Medulla oblongata (tissue), 1 donor: ENCODE measurements around the gene CHAT.

ENCODE experiments used
- DNase-seq: peaks from one replicate; pipeline ENCODE4 v3.0.0-alpha.2; 2015; ENCODE audit errors: extremely low spot score

Gene CHAT

DNA sequence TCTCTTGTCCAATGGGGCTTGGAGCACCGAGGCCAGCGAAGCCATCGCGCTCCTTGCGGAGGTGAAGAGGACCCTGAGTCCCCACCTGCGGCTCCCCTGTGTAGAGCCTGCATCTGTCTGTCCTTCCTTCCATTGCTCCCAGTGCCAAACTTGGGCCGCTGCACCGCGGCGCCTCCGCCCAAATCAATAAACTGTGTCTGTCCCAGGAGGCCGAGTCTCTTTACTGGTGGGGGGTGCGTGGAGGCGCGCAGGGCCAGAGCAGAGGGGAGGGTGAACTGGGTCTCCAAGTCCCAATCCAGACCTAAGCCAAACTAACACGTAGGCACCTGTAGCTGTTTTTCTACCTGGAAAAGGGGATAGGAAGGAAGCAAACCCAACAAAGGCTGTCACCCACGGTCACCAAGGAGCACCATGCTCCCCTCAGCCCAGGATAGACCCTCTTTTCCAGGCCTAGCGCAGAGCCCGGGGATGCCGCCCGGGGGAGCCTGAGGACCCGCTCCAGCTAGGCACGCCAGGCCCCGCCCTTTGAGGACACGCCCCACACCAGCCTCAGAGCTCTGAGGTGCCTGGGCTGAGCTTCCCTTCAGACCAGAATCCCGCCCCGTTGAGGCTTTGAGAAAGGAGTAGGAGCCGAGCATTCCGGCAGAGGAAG is 1.2 kb upstream of the CHAT start:
- no peak for DNase-seq

DNA sequence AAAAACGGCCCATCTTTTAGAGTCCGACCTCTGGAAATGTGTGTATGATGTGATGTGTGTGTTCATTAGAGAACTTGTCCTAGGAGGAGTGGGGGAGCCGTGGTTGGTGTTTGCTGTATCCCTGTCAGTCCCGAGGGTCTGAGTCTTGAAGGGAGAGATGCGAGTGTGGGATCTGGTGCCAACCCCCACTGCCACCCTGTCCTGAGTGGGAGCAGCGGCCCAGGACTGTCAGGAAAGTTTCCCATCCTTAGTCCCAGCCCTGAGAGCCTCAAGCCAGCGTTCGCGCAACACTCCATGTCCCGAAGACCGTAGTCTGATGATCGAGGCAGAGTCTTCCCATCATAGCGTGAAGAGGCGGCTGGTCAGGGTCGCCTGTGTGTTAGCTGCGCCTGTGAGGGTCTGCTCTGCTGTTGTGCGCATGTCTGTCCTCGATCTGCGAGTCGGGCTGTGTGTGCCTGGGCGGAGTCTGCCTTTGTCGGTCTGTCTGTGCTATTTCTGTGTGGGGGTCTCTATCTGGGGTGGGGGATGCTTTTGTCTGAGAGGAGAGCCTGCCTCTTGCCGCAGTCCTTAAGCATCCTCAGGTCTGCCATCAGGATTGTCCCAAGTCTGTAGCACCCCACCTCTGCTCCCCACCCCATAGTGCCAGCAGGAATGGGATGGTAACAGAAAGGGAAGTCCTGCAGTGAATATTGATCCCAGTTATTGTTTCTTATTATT is 514 bp upstream of the CHAT start:
- DNase-seq, result no peak

DNA sequence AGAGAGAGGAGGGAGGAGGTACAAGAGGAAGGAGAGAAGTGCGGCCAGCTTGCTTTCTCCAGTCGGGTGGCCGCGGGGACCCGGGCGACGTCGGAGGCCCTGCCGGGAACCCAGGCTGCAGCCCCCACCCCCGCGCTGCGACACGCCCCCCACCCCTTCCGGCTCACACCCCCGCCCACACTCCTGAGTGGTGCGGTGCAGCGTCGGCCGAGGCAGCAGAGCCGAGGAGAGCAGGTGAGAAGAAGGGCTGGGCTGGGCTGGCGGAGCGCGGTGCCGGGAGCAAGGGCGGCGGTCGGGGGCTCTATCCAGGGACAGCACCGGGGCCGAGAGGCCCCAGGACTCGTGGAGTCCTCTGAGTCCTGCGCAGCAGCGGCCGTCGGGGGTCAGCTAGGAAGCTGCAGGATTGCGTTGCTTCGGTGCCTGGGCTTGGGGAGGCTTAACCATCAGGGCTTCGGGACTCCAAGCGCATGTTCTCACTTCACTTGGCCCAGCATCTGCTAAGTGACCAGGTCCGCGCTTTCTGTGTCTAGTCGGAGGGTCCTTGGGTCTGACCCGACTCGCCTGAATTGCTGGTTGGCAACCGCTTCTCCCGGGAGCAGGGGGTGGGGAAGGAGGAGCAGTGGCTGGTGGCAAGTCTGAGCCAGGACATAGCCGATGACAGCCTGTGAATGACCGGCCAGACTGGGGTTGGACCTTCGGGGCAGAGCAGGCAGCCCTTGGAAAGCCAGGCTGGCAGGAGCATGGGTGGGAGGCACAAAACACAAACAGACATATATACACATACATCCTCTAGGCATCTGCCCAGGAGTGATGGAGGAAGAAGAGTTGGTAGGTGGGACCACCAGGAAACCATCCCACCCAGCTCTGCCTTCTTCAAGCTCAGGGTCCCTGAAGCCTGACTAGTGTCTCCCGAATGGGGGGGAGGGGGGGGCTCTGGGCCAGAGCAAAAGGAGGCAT is 683 bp downstream of the CHAT start:
- DNase-seq, result no peak

DNA sequence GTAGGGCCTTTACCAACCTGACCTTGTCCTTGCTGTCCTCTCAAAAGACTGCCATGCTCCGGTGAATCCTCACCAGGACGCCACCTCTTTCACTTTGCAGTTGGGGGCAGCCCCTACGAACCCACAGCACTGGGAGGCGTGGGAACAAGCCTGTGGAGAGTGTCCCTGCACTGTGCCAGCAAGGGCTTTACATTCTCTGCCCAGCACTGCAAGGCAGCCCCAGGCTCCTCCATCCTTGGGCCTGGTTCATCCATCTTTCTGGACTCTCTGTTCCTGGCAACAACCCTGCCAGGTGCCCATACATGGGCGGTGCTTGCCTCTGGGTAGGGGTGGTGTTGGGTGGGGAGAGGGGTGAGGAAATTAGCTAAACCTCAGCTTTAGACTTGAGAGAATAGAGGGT is 1.4 kb downstream of the CHAT start:
- DNase-seq, result no peak

DNA sequence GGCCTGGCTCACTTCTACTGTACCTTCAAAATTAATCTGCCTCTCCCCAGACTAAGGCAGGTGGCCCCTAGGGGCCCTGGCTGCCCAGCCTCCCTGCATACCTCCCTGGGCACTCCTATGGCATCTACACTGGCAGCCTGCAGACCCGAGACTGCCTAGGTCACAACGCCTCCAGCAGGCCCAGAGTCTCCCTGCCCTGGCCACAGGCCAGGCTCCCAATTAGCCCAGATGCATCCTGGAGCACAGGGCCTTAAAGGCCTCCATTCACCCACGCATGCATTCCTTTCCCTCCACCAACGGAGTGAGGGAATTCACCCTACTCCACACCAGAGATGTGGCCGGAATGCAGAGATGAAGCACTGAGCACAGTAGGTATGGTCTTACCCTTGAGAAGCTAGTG is 1.9 kb downstream of the CHAT start:
- no peak for DNase-seq

DNA sequence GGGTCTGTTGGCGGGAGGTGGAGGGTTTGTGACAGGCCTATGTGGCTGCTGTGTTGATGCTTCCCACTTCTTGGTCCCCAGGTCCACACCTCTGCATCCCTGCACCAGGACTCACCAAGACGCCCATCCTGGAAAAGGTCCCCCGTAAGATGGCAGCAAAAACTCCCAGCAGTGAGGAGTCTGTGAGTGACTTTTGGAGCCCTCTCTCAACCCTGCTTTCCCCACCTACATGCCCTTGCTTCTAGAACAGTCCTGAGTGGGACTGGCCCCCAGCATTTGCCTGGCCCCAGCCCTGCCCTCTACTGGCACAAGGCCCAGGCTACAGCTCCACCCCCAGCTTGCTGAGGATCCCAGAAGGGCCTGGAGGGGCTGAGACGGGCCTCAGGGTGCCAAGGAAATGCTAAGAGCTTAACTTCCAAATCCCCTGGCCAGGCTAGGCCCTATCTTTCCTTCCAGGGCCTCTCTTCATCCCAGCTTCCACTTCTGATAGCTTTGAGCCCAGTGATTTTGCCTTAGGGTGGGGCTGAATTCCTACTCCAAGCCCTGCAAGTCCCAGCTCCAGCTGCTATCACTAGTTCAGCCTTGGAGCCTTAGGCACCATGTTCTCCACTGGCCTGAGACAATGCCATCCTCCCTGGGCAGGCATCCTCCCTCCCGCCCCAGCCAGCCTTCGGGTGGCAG is 2.7 kb downstream of the CHAT start:
- DNase-seq, result no peak

DNA sequence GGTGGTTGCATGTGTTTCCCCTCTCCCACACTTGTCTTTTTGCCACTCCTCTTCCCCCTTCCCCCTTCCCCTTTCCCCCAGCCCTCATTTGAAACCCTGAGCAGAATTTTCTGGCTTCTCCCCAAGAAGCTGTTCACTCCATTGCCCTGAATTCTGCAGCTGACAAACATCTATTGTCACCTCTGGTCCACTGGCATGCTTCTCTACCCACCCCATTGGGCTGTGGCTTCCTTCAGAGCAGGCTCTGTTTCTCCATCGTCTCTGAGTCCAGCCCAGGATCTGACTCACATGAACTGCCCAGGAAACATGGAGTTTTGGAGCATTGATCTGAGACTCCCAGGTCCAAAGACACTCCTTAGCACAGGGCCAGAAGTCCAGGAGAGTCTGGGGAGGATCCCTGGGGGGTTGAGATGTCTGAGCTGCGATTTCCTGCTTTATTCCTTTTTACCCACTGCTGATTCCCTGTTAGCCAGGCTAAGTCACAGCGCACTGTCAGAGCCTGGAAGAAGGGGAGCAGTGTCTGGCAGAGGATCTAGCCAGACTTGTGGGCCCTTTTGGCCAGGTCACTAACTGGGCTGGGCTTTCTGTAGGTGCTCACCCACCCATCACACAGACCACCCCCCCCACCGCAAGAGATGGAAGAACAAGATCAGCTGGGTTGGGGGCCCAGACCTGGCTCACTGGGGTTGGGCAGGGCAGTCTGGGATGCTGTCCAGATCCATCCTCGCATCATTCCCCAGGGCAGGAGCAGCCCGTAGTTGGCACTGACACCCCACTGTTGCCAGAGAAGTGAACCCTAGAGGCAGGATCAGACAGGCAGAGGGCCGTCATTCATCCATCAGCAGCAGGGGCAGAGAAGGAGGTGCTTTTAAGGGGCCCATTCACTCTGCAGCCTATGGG is 3.5 kb downstream of the CHAT start:
- no peak for DNase-seq

DNA sequence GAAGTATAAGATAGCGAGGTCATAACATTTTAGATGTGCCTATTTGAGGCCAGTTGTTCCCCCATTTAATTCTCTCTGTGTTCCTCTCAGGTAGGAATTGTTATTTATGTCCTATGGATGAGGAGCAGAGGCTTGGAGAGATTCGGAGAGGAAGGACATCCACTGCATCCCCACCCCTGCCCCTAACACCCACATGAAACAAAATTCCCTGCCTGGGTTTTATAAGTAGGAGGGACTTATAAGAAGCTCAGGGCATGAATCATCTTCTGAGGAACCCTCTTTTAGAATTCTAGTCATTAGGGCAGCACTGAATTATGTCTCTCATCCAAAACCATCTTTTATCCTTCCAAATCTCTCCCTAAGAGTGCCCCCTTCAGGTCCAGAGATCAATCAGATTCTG is 5.0 kb downstream of the CHAT start:
- no peak for DNase-seq

DNA sequence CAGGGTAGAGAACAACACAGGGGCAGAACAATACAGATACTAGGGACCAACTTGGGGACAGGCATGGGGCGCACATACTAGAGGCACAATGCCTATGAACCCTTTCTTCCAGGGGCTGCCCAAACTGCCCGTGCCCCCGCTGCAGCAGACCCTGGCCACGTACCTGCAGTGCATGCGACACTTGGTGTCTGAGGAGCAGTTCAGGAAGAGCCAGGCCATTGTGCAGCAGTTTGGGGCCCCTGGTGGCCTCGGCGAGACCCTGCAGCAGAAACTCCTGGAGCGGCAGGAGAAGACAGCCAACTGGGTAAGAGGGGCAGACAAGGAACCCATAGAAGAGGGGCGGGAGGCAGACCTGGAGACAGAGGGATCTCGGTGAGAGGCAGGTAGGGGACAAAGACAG is 5.8 kb downstream of the CHAT start:
- DNase-seq, result no peak

DNA sequence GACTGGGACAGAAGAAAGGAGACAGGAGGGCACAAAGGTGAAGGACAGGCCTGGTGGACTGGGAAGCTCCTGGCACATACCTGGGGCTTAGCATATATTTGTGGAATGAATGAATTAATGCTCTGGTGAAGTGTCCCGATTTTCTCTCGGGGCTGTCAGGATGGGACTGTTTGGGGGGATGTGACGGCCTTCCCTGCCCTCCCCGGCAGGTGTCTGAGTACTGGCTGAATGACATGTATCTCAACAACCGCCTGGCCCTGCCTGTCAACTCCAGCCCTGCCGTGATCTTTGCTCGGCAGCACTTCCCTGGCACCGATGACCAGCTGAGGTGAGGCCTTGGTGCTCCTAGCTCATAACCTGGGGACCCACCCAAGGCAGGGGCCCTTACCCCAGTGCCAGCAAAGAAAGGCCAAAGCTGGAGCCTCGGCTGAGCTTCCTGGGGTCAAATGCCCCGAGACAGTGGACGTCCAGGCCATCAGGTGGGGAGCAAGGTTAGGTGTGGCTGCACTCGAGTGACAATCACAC is 6.5 kb downstream of the CHAT start:
- no peak for DNase-seq

DNA sequence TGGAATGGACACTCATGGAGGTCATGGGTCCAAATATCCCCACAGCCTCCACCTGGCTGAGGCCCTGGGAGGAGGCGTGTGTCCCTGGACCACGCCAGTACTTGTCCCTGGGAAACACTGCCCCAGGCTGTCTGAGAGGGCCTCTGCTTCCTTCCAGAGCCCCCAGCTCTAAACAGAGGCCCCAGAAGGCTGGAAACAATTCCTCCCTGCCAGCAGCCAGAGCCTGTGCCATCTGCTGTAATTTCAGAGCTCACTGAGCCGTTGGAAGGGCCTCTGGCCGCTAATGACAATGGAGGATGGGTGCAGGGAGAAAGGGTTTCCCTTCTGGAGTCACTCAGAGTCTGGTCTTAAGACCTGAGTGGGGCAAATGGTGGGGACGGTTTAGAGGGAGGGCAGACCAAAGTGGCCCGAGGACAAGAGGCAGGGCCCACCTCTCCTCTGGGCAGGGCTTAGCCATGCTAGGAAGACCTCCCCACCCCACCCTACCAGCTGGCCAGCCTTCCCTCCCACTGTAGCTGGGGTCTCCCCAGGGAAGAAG is 7.1 kb downstream of the CHAT start:
- DNase-seq, result no peak

DNA sequence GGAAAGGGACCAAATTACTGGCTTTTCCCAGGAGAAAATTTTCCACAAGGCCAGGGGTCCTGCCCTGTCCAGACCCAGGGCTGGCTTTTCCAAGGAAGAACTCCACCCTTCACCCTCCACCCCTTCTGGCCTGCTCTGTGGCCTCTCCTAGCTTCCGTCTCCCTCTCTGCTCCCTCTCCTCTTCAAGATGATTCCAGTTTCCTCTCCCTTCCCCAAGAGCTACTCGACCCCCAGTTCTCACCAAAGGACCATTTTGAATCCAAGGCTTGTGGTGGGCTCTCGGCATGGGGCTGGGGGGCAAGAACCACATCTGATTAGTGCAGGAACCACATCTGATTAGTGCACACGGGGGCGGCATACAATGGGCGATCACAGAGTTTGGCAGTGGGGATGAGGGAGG is 7.7 kb downstream of the CHAT start:
- no peak for DNase-seq

DNA sequence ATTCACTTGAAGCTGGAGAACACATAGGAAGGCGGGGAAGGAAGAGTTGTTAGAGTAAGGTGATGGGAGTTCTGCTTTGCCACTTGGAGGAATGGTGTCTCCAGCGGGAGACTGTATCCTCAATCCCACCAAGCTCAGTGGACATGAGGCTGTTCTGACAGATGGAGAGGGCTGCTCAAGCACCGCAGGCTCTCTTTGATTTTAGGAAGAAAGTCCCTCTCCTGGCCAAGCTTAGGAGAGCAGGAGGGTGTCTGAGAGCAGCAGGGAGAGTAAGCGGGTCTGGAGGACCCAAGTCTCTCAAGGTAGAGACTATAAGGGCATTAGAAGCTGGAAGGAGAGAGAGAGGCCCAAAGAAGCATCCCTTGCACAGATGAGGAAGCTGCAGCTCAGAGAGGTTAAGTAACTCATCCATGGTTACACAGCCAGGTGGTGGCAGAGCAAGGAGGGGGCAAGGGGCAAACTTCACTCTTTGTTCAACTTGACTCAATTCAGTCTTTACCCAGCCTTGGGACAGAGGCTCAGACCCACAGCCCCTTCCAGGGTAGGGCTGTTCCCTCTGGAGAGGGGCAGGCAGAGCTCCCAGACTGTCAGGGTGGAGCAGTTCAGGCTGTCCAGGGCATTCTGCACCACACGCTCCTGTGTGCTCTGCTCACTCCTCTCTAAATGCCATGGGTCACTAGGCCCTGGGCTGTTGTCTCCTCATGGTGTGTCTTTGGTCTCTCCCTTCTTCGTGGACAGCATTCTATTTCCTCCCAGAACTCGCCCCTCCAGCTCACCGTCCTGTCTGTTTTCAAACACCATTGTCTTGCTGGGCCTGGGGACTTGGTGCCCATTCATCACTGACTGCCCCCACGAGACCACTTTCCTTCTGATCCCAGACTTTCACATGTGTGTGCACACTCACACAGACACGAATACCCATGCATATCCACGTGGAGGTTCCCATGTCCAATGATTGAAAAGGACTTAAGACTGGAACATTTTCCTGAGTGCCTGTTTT is 8.9 kb downstream of the CHAT start:
- DNase-seq, result no peak

DNA sequence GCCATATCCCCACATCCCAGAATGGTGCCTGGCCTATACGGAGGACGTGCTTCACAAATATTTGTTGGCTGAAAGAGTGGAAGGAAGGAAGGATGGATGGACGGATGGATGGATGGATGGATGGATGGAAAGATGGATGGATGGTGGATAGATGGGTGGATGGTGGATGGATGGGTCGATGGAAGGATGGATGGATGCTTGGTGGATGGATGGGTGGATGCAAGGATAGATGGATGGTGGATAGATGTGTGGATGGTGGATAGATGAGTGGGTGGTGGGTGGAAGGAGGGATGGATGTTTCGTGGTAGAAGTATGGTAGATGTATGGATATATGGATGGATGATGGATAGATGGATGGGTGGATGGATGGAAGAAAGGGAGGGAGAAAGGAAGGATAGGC is 10.8 kb downstream of the CHAT start:
- no peak for DNase-seq

DNA sequence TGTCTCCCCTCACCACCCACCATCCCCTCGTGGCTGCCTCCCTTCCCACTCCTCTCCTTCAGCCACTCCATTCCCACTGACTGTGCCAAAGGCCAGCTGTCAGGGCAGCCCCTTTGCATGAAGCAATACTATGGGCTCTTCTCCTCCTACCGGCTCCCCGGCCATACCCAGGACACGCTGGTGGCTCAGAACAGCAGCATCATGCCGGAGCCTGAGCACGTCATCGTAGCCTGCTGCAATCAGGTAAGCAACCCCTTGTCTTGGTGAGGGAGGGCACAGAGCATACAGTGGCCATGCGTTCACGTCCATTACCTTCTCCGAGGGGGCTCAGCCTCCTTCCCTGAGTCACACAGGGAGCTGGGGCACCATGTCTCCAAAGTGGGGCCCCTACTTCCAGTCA is 11.6 kb downstream of the CHAT start:
- no peak for DNase-seq

DNA sequence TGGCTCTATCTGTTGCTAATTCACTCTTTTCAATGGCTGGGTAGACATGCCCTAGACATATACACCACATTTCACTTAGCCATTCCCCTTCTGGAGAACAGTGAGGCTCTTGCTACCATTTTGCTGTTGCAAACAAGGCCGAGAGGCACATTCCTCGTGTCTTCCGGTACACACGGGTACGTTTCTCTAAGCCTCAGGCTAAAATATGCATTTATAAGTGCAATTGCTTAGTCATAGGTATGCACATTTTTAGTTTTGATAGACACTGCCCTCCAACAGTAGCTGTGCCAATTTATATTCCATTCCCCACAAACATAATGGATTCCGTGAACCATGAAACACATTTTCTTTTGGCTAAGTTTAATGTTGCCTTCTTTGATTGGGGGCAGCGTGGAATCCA is 13.2 kb downstream of the CHAT start:
- no peak for DNase-seq

DNA sequence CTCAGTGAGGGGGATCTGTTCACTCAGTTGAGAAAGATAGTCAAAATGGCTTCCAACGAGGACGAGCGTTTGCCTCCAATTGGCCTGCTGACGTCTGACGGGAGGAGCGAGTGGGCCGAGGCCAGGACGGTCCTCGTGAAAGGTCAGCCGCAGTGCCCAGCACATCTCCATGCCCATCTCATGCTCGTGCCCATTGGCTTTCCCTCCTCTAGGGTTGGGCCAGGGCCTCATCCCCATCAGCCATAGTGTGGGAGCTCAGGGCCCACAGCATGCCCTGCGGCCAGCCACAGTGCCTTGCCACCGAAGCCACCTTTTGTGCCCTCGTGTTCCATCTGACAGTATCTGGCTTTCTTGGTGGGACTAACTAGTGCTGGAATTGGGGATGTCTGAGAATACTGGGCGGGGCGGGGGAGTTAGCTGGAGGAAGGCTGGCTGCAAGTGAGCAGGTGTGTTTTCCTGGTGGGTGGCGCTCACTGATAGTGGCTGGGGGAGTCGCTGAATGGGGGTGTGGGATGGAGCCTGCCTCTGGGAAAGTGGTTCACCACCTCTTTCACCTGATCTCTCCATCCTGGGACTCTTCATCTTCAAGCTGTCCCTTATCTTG is 13.9 kb downstream of the CHAT start:
- no peak for DNase-seq

DNA sequence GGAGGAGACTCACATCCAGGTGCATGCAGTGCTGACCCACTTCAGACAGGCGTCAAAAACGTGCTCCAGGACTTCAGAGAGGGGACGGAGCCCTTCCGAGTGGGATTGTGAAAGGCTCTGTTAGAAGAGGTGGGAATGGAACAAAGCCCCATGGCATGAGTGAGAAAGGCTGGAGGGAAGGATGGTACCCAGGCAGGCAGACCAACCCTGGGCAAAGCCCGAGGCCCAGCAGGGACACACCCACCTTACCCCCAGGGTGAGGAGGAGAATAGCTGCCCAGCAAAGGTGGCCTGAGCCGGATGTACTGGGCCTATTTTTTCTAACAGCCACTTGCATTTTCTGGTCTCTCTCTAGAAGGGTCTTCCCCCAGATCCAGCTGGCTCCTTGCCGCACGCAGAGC is 14.8 kb downstream of the CHAT start:
- no peak for DNase-seq

DNA sequence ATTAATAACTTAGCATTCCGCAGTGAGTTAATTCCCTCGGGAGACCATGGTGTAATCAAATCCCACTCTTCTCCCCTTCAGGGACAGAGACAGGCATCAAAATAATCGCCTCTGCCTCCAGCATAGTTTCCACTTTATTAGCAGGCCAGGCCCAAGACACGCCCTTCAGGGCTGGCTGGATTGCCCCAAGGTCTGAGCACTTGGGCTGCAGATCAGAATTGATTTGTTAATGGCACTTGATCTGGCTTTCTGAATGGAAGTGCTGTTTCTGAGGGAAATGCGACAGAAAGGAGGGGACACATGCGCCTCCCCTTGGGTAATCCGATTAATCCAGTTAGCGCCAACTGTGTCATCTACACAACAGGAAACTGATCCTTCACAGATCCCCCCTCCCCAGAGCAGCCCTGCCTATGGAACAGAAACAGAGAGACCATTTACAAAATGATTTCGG is 15.6 kb downstream of the CHAT start:
- DNase-seq, result no peak
